Liver (tissue), 9 donors: ENCODE results near the gene APOB. TPM values are rescaled to one million over a fixed set of nuclear protein-coding genes. Genes with fewer than 3 reads are reported as not detected.

Experiments used
- DNase-seq: peaks from one replicate; pipeline ENCODE4 v3.0.0-alpha.2; 2017; ENCODE audit warnings: low spot score
- H3K27ac ChIP-seq, 2 donors: one replicate each; pipeline ENCODE4 v1.7.0; 2013; ENCODE audit warnings: inconsistent platforms in 2 of 2, low read length in 2 of 2, control low read depth in 1 of 2, low read depth in 1 of 2, mild to moderate bottlenecking in 1 of 2
- H3K27me3 ChIP-seq, 4 donors: one replicate each; pipeline versions ENCODE4 v1.6.1 to v1.7.0; 2013; ENCODE audit warnings: low read length in 3 of 4, inconsistent platforms in 1 of 4, mild to moderate bottlenecking in 1 of 4, moderate library complexity in 1 of 4; ENCODE audit not compliant: control insufficient read depth in 4 of 4, insufficient read depth in 4 of 4
- H3K36me3 ChIP-seq, 4 donors: one replicate each; pipeline versions ENCODE4 v1.6.1 to v1.7.0; 2013; ENCODE audit warnings: low read length in 3 of 4, mild to moderate bottlenecking in 3 of 4, low read depth in 1 of 4, moderate library complexity in 1 of 4; ENCODE audit not compliant: control insufficient read depth in 4 of 4, insufficient read depth in 3 of 4
- H3K4me1 ChIP-seq, 4 donors: one replicate each; pipeline versions ENCODE4 v1.6.1 to v1.7.0; 2013; ENCODE audit warnings: low read length in 3 of 4, mild to moderate bottlenecking in 3 of 4, moderate library complexity in 1 of 4; ENCODE audit not compliant: control insufficient read depth in 4 of 4, insufficient read depth in 4 of 4
- H3K4me3 ChIP-seq, 3 donors: one replicate each; pipeline versions ENCODE4 v1.6.1 to v1.7.0; 2013; ENCODE audit warnings: low read length in 3 of 3, control low read depth in 1 of 3, low read depth in 1 of 3, mild to moderate bottlenecking in 1 of 3
- H3K9ac ChIP-seq, 2 donors: one replicate each; pipeline ENCODE4 v1.7.0; 2013; ENCODE audit warnings: low read length in 2 of 2, mild to moderate bottlenecking in 2 of 2, moderate library complexity in 2 of 2, control low read depth in 1 of 2, low read depth in 1 of 2
- H3K9me3 ChIP-seq, 4 donors: one replicate each; pipeline versions ENCODE4 v1.6.1 to v1.7.0; 2013; ENCODE audit warnings: low read length in 3 of 4; ENCODE audit not compliant: control insufficient read depth in 4 of 4
- EGR1 ChIP-seq, 2 donors: IDR thresholded peaks; 2 replicates each; pipeline ENCODE4 v1.6.1; 2016 to 2018; ENCODE audit warnings: antibody characterized with exemption in 2 of 2, low read depth in 2 of 2
- FOXA1 ChIP-seq: IDR thresholded peaks from 2 replicates; pipeline ENCODE4 v1.6.1; 2016; ENCODE audit warnings: antibody characterized with exemption
- FOXA2 ChIP-seq: IDR thresholded peaks from 2 replicates; pipeline ENCODE4 v1.6.1; 2016; ENCODE audit warnings: antibody characterized with exemption
- GABPA ChIP-seq, 2 donors: IDR thresholded peaks in 1 of 2; conservative IDR thresholded peaks in 1 of 2; 2 replicates each; pipeline ENCODE4 v1.6.1; 2016; ENCODE audit warnings: antibody characterized with exemption in 2 of 2, mild to moderate bottlenecking in 1 of 2, moderate library complexity in 1 of 2
- HNF4A ChIP-seq, 2 donors: conservative IDR thresholded peaks; 2 replicates each; pipeline ENCODE4 v1.6.1; 2016; ENCODE audit warnings: antibody characterized with exemption in 2 of 2, mild to moderate bottlenecking in 2 of 2
- HNF4G ChIP-seq: IDR thresholded peaks from 2 replicates; pipeline ENCODE4 v1.6.1; 2016; ENCODE audit warnings: antibody characterized with exemption
- JUND ChIP-seq, 2 donors: IDR thresholded peaks; 2 replicates each; pipeline ENCODE4 v1.6.1; 2016; ENCODE audit warnings: antibody characterized with exemption in 2 of 2
- NR2F2 ChIP-seq: IDR thresholded peaks from 2 replicates; pipeline ENCODE4 v1.6.1; 2016; ENCODE audit warnings: antibody characterized with exemption
- RAD21 ChIP-seq, 2 donors: IDR thresholded peaks; 2 replicates each; pipeline ENCODE4 v1.6.1; 2016; ENCODE audit warnings: antibody characterized with exemption in 2 of 2, mild to moderate bottlenecking in 2 of 2
- RXRA ChIP-seq, 2 donors: IDR thresholded peaks; 2 replicates each; pipeline ENCODE4 v1.6.1; 2017 to 2018; ENCODE audit warnings: antibody characterized with exemption in 2 of 2, mild to moderate bottlenecking in 1 of 2
- SP1 ChIP-seq: IDR thresholded peaks from 2 replicates; pipeline ENCODE4 v1.6.1; 2018; ENCODE audit warnings: antibody characterized with exemption, mild to moderate bottlenecking
- TAF1 ChIP-seq: conservative IDR thresholded peaks from 2 replicates; pipeline ENCODE4 v1.6.1; 2016; ENCODE audit warnings: antibody characterized with exemption, mild to moderate bottlenecking
- YY1 ChIP-seq: IDR thresholded peaks from 2 replicates; pipeline ENCODE4 v1.6.1; 2016; ENCODE audit warnings: antibody characterized with exemption, mild to moderate bottlenecking
- WGBS: extraction: QIAGEN DNeasy Blood & Tissue Kit; methylation state at CpG from one replicate; pipeline ENCODE4 v1.1.7; 2013; 5-methylcytosine and 5-hydroxymethylcytosine counted together
- polyA plus RNA-seq, 2 donors: library from polyadenylated mRNA; stranded (reverse) in 1 of 2; unstranded in 1 of 2; fragments of 200-250 nt in 1 of 2; fragments of >200 nt in 1 of 2; fragmentation: Nextera tagmentation in 1 of 2; extraction: Ambion mirVana in 1 of 2; gene quantifications; one replicate each; pipeline versions ENCODE4 v1.2.1 to v1.2.3, GENCODE V29; 2013 to 2015
- total RNA-seq, 2 donors: library from RNA; depleted of rRNA; stranded (reverse); fragments of >200 nt; gene quantifications; one replicate each; pipeline ENCODE4 v1.2.3, GENCODE V29; 2014
- TF ChIP-seq, protein P1 (sequence below): IDR thresholded peaks from 2 replicates; pipeline ENCODE4 v1.6.1; 2016; ENCODE audit warnings: antibody characterized with exemption
- TF ChIP-seq, protein P2 (sequence below): fragments of 150-350 bp; IDR thresholded peaks from 2 replicates; pipeline ENCODE4 v1.5.1; 2017; ENCODE audit warnings: improper control_type of control experiment, low read depth, low read length; ENCODE audit not compliant: missing input control
- TF ChIP-seq, protein P3 (sequence below): IDR thresholded peaks from 2 replicates; pipeline ENCODE4 v1.6.1; 2016; ENCODE audit warnings: antibody characterized with exemption, mild to moderate bottlenecking
- TF ChIP-seq, protein P4 (sequence below): IDR thresholded peaks from 2 replicates; pipeline ENCODE4 v1.6.1; 2016; ENCODE audit warnings: antibody characterized with exemption
- TF ChIP-seq, protein P5 (sequence below): IDR thresholded peaks from 2 replicates; pipeline ENCODE4 v1.6.1; 2016; ENCODE audit warnings: antibody characterized with exemption
- donor health status: healthy.
- donor health status: healthy.
- donor health status: healthy.
- donor health status: healthy.
- donor health status: healthy.

APOB gene
- total and polyA plus RNA-seq, 4 donors, result 431 to 2,949 (median 1,463) TPM

DNA sequence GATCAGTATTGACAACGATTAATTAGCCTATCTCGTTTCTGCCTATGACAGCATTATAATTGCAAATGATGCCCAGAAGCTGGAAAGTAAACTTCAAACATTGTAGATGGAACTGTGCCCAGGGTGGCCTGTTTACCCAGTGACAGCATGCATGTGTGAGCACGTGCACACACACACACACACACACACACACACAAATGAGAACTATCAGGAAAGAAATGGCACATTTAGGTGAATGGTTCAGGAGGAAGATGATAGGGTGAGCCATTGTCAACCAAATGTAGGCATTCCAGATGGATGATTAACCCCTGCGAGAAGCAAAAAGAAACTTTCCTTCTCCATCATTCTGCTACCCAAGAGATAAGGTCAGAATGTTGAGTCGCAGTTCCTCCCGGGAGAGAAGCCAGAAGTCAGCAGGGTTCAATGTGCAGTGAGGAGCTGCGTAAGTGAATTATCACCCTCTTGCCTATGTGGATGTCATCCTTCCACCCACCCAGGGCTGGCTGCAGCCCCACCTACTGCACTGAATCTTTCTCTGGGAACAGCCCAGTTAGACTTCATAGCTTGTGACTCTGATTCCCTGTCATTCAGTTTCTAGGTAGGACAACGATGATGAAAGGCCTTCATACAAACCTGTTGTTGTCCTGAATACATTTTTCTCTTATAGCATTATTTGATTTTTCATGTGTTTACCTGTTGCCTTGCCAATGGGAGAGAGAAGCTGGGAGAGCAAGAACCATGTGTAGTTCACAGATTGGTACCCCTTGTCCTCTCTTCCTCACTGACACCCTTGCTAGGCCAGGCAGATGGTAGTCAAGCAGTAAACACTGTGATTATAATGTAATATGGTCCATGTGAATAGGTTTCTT is 3.5 kb upstream of the APOB start:
- Histone ChIP-seq H3K36me3 (no peaks in the 10 kb centered on the region), H3K4me1 (peaks cover 3 to 25% (median 14%) of the 10 kb centered on the region in 4 donors), H3K9ac (peak overlapping the region in 1 of 2 donors; percentile 34), H3K4me3 (no peak overlapping the region), H3K27me3 (no peaks in the 10 kb centered on the region), H3K9me3 (no peaks in the 10 kb centered on the region), H3K27ac (peak overlapping the region; percentile 78 to 88)
- WGBS, result 16% methylated on average over 8 of the region's 8 CpGs
- TF ChIP-seq, protein P1, sequence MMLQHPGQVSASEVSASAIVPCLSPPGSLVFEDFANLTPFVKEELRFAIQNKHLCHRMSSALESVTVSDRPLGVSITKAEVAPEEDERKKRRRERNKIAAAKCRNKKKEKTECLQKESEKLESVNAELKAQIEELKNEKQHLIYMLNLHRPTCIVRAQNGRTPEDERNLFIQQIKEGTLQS, result peak; percentile 11
- TF ChIP-seq YY1 (peak; percentile 59), GABPA (IDR thresholded peaks at IDR 0.05 in 1 of 2, conservative IDR thresholded peaks at IDR 0.05 in 1 of 2) (no peak), RXRA (IDR thresholded peaks at IDR 0.05) (peak; percentile 69 to 92), TAF1 (peak; percentile 32), RAD21 (IDR thresholded peaks at IDR 0.05) (peak; percentile 41 to 46), HNF4G (peak; percentile 17), HNF4A (conservative IDR thresholded peaks at IDR 0.05) (peak; percentile 71 to 83), FOXA1 (peak; percentile 100), EGR1 (IDR thresholded peaks at IDR 0.05; ENCODE audit: low read depth in 2 of 2) (peak in 1 of 2 donors; percentile 53), FOXA2 (peak; percentile 100), NR2F2 (peak; percentile 74), JUND (IDR thresholded peaks at IDR 0.05) (peak; percentile 64 to 91), SP1 (peak; percentile 72)
- TF ChIP-seq, protein P2, sequence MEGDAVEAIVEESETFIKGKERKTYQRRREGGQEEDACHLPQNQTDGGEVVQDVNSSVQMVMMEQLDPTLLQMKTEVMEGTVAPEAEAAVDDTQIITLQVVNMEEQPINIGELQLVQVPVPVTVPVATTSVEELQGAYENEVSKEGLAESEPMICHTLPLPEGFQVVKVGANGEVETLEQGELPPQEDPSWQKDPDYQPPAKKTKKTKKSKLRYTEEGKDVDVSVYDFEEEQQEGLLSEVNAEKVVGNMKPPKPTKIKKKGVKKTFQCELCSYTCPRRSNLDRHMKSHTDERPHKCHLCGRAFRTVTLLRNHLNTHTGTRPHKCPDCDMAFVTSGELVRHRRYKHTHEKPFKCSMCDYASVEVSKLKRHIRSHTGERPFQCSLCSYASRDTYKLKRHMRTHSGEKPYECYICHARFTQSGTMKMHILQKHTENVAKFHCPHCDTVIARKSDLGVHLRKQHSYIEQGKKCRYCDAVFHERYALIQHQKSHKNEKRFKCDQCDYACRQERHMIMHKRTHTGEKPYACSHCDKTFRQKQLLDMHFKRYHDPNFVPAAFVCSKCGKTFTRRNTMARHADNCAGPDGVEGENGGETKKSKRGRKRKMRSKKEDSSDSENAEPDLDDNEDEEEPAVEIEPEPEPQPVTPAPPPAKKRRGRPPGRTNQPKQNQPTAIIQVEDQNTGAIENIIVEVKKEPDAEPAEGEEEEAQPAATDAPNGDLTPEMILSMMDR, result no peak
- TF ChIP-seq, protein P3, sequence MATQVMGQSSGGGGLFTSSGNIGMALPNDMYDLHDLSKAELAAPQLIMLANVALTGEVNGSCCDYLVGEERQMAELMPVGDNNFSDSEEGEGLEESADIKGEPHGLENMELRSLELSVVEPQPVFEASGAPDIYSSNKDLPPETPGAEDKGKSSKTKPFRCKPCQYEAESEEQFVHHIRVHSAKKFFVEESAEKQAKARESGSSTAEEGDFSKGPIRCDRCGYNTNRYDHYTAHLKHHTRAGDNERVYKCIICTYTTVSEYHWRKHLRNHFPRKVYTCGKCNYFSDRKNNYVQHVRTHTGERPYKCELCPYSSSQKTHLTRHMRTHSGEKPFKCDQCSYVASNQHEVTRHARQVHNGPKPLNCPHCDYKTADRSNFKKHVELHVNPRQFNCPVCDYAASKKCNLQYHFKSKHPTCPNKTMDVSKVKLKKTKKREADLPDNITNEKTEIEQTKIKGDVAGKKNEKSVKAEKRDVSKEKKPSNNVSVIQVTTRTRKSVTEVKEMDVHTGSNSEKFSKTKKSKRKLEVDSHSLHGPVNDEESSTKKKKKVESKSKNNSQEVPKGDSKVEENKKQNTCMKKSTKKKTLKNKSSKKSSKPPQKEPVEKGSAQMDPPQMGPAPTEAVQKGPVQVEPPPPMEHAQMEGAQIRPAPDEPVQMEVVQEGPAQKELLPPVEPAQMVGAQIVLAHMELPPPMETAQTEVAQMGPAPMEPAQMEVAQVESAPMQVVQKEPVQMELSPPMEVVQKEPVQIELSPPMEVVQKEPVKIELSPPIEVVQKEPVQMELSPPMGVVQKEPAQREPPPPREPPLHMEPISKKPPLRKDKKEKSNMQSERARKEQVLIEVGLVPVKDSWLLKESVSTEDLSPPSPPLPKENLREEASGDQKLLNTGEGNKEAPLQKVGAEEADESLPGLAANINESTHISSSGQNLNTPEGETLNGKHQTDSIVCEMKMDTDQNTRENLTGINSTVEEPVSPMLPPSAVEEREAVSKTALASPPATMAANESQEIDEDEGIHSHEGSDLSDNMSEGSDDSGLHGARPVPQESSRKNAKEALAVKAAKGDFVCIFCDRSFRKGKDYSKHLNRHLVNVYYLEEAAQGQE, result peak; percentile 47
- TF ChIP-seq, protein P4, sequence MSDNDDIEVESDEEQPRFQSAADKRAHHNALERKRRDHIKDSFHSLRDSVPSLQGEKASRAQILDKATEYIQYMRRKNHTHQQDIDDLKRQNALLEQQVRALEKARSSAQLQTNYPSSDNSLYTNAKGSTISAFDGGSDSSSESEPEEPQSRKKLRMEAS, result peak; percentile 75
- TF ChIP-seq, protein P5, sequence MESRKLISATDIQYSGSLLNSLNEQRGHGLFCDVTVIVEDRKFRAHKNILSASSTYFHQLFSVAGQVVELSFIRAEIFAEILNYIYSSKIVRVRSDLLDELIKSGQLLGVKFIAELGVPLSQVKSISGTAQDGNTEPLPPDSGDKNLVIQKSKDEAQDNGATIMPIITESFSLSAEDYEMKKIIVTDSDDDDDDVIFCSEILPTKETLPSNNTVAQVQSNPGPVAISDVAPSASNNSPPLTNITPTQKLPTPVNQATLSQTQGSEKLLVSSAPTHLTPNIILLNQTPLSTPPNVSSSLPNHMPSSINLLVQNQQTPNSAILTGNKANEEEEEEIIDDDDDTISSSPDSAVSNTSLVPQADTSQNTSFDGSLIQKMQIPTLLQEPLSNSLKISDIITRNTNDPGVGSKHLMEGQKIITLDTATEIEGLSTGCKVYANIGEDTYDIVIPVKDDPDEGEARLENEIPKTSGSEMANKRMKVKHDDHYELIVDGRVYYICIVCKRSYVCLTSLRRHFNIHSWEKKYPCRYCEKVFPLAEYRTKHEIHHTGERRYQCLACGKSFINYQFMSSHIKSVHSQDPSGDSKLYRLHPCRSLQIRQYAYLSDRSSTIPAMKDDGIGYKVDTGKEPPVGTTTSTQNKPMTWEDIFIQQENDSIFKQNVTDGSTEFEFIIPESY, result peak; percentile 69
- DNase-seq, result no peak
